GM12878 (cell line): ENCODE results near the gene KBTBD8. TPM values are rescaled to one million over a fixed set of nuclear protein-coding genes. Genes with fewer than 3 reads are reported as not detected.

Experiments used
- ATAC-seq: fragments of 200-7000 bp; cut with Tn5 transposase; 3 replicates; pipeline ENCODE4 v1.9.1; 2020; ENCODE audit warnings: mild to moderate bottlenecking, moderate library complexity
- BruUV-seq: library from RNA; stranded (reverse); fragments of 400-500 nt; replicated peaks from 2 replicates; lab custom pipeline; 2021; lab: Mats Ljungman, UMichigan
- CTCF ChIA-PET: fragments of 300-600 bp; sonication (Branson Sonifier 250); formaldehyde crosslinking; extraction: SDS; loops from one replicate; lab custom pipeline; 2021; ENCODE audit warnings: inconsistent platforms; lab: Yijun Ruan, JAX
- POLR2A ChIA-PET: fragments of 350-600 bp; formaldehyde crosslinking; extraction: SDS; loops from one replicate; lab custom pipeline; 2021; ENCODE audit warnings: inconsistent platforms; lab: Charles Lee
- RAD21 ChIA-PET: fragments of 300-600 bp; sonication (Branson Sonifier 250); formaldehyde crosslinking; loops from one replicate; lab custom pipeline; 2023; ENCODE audit warnings: antibody characterized with exemption; ENCODE audit not compliant: unreplicated experiment; lab: Charles Lee
- SMC1A ChIA-PET: fragments of 300-600 bp; sonication (Branson Sonifier 250); formaldehyde crosslinking; loops from one replicate; lab custom pipeline; 2023; ENCODE audit not compliant: unreplicated experiment, uncharacterized antibody; lab: Charles Lee
- DNase-seq: peaks from one replicate; pipeline ENCODE4 v3.0.0-alpha.2; 2011; ENCODE audit warnings: low read depth, low spot score
- FAIRE-seq: peaks from 3 replicates; lab custom pipeline; 2011; peaks lifted over from hg19 to GRCh38; lab: Jason Lieb, UNC
- H2AFZ ChIP-seq: 2 replicates; pipeline ENCODE4 v1.6.0; 2011; ENCODE audit warnings: low read depth, low read length, control low read depth; ENCODE audit not compliant: control insufficient read depth
- H3K27ac ChIP-seq: 2 replicates; pipeline ENCODE4 v1.5.1; 2011; ENCODE audit warnings: control low read depth; ENCODE audit not compliant: control insufficient read depth, insufficient read depth
- H3K27me3 ChIP-seq, 2 experiments: replicated peaks in 1 of 2; 2 replicates each; pipeline versions ENCODE4 v1.6.0 to v1.6.1; 2011; ENCODE audit warnings: low read length in 1 of 2; ENCODE audit not compliant: control insufficient read depth in 2 of 2, insufficient read depth in 2 of 2
- H3K36me3 ChIP-seq, 2 experiments: 2 replicates each; pipeline ENCODE4 v1.5.1; 2011; ENCODE audit warnings: low read length in 1 of 2; ENCODE audit not compliant: control insufficient read depth in 2 of 2, insufficient read depth in 2 of 2
- H3K4me1 ChIP-seq: 2 replicates; pipeline ENCODE4 v1.6.1; 2011; ENCODE audit warnings: mild to moderate bottlenecking, low read length, moderate library complexity, mixed read lengths; ENCODE audit not compliant: control insufficient read depth, insufficient read depth
- H3K4me2 ChIP-seq: 2 replicates; pipeline ENCODE4 v1.6.0; 2011; ENCODE audit warnings: control low read depth; ENCODE audit not compliant: control insufficient read depth, insufficient read depth
- H3K4me3 ChIP-seq: fragments of 200-600 bp; sonication (generic); 2 replicates; pipeline ENCODE4 v1.5.1; 2016
- H3K79me2 ChIP-seq: 2 replicates; pipeline ENCODE4 v1.6.0; 2011; ENCODE audit warnings: low read length; ENCODE audit not compliant: control insufficient read depth, insufficient read depth
- H3K9ac ChIP-seq: 2 replicates; pipeline ENCODE4 v1.8.0; 2011; ENCODE audit warnings: low read length, control low read depth, mixed read lengths; ENCODE audit not compliant: control insufficient read depth, insufficient read depth
- H3K9me3 ChIP-seq: replicated peaks from 3 replicates; pipeline ENCODE4 v1.5.1; 2011; ENCODE audit warnings: mild to moderate bottlenecking, low read length; ENCODE audit not compliant: control insufficient read depth, insufficient read depth
- H4K20me1 ChIP-seq: 2 replicates; pipeline ENCODE4 v1.6.0; 2011; ENCODE audit not compliant: control insufficient read depth, insufficient read depth
- CREB1 ChIP-seq: IDR thresholded peaks from 2 replicates; pipeline ENCODE4 v1.6.1; 2012; ENCODE audit warnings: low read depth, mild to moderate bottlenecking, inconsistent platforms
- HDAC2 ChIP-seq: fragments of 200-600 bp; sonication (generic); IDR thresholded peaks from 2 replicates; pipeline ENCODE4 v1.6.1; 2017
- HDGF ChIP-seq: fragments of 450-650 bp; IDR thresholded peaks from 2 replicates; pipeline ENCODE4 v1.6.1; 2016; ENCODE audit warnings: antibody characterized with exemption
- KAT2A ChIP-seq: conservative IDR thresholded peaks from 2 replicates; pipeline ENCODE4 v1.6.1; 2011; ENCODE audit warnings: low read depth, low read length; ENCODE audit not compliant: control insufficient read depth
- MTA3 ChIP-seq: IDR thresholded peaks from 2 replicates; pipeline ENCODE4 v1.6.1; 2012; ENCODE audit warnings: low read length, inconsistent platforms, borderline replicate concordance
- SRF ChIP-seq, 2 experiments: IDR thresholded peaks; 2 replicates each; pipeline ENCODE4 v1.6.1; 2011; ENCODE audit warnings: low read depth in 2 of 2, low read length in 2 of 2, mild to moderate bottlenecking in 1 of 2, moderate library complexity in 1 of 2
- STAT3 ChIP-seq: IDR thresholded peaks from 2 replicates; pipeline ENCODE4 v1.6.1; 2011; ENCODE audit warnings: low read depth, low read length, improper control_type of control experiment
- WGBS: methylation state at CpG from one replicate; pipeline ENCODE4 v1.1.6; 2016; ENCODE audit warnings: low lambda C conversion rate; ENCODE audit not compliant: insufficient replicate concordance, insufficient coverage; ENCODE audit errors: missing lambda C conversion rate; 5-methylcytosine and 5-hydroxymethylcytosine counted together
- in situ Hi-C: fragments of 300-500 bp; cut with MboI; formaldehyde crosslinking; loops from 9 replicates; pipeline ENCODE4 v1.14.3; 2018; ENCODE audit warnings: mixed read lengths
- intact Hi-C: fragments of 100-400 bp; cut with micrococcal nuclease; formaldehyde crosslinking; loops from one replicate; pipeline ENCODE4 v1.14.2; 2022; ENCODE audit not compliant: unreplicated experiment
- polyA plus RNA-seq, 11 experiments: library from polyadenylated mRNA; depleted of rRNA in 4 of 11; unstranded in 6 of 11; stranded (reverse) in 5 of 11; fragments of >200 nt; fragmentation: Nextera tagmentation in 4 of 11; fragmentation: Illumina TruSeq in 1 of 11; extraction: Ambion mirVana in 4 of 11; extraction: Trizol in 1 of 11; gene quantifications; 1 replicate in 1 of 11; 2 replicates in 10 of 11; pipeline versions ENCODE4 v1.2.1 to v1.2.3, GENCODE V29; 2011 to 2016; ENCODE audit warnings: inconsistent platforms in 2 of 11, missing spikeins in 2 of 11, low read depth in 1 of 11
- total RNA-seq, 4 experiments: library from RNA; depleted of rRNA in 3 of 4; stranded (reverse); fragments of >200 nt in 3 of 4; fragmentation: Illumina TruSeq in 1 of 4; extraction: Trizol in 1 of 4; gene quantifications; 2 replicates each; pipeline versions ENCODE4 v1.2.1 to v1.2.3, GENCODE V29; 2013 to 2021
- TF ChIP-seq, protein P1 (sequence below): fragments of 150-350 bp; IDR thresholded peaks from 2 replicates; pipeline ENCODE4 v1.6.1; 2014; ENCODE audit warnings: mild to moderate bottlenecking, low read depth, low read length
- TF ChIP-seq, protein P2 (sequence below): fragments of 450-650 bp; IDR thresholded peaks from 2 replicates; pipeline ENCODE4 v1.6.1; 2017; ENCODE audit warnings: mild to moderate bottlenecking, moderate library complexity
- TF ChIP-seq, protein P3 (sequence below): fragments of 450-650 bp; IDR thresholded peaks from 2 replicates; pipeline ENCODE4 v1.6.1; 2017; ENCODE audit warnings: mild to moderate bottlenecking

KBTBD8 gene
- total and polyA plus RNA-seq, 10 of the 15 experiments (the other 5 are each of a cell fraction or from before 2014, with no cell fraction given) = 8.5 to 44.4 (median 19.3) TPM

DNA sequence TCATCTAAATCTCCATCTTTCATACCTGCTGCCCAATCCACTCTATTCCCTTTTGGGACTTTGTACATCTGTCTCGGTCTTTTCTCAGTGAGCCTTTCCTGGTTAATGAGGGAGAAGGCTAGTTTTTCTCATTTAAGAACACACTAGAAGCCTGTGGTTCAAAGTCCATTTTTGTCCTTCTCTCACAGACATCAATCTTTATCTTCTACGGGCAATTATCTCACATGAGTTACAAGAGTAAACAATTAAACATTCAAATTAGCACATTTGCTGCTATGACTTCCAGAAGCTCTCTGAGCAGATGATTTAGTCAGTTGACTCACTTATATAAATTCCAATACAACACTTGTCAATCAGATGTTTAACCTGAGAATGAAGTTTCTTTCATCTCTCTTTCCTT, 49.3 kb upstream of the KBTBD8 start:
- CTCF ChIA-PET = no interaction called here
- Histone ChIP-seq H3K79me2 (no peaks in the 10 kb centered on the region), H3K36me3 (no peaks in the 10 kb centered on the region), H3K9me3 (no peaks in the 10 kb centered on the region), H3K27ac (no peak overlapping the region), H4K20me1 (no peaks in the 10 kb centered on the region), H3K4me1 (no peaks in the 10 kb centered on the region), H2AFZ (no peak overlapping the region), H3K4me2 (no peak overlapping the region), H3K27me3 (no peaks in the 10 kb centered on the region; a peak in 1 of 4 replicates), H3K9ac (no peak overlapping the region), H3K4me3 (no peak overlapping the region)
- DNase-seq (no peak), ATAC-seq (no peak), FAIRE-seq (no peak)
- in situ Hi-C loops = no loop called here
- BruUV-seq = no TSS peak
- SMC1A ChIA-PET = no interaction called here
- WGBS = 21% methylated on average over 2 of the region's 2 CpGs
- TF ChIP-seq KAT2A (no peak), SRF (IDR thresholded peaks at IDR 0.05; ENCODE audit: low read depth in 2 of 2, low read length in 2 of 2) (no peak), MTA3 (no peak), STAT3 (no peak), CREB1 (no peak), HDAC2 (no peak), HDGF (no peak)
- TF ChIP-seq, protein P1, sequence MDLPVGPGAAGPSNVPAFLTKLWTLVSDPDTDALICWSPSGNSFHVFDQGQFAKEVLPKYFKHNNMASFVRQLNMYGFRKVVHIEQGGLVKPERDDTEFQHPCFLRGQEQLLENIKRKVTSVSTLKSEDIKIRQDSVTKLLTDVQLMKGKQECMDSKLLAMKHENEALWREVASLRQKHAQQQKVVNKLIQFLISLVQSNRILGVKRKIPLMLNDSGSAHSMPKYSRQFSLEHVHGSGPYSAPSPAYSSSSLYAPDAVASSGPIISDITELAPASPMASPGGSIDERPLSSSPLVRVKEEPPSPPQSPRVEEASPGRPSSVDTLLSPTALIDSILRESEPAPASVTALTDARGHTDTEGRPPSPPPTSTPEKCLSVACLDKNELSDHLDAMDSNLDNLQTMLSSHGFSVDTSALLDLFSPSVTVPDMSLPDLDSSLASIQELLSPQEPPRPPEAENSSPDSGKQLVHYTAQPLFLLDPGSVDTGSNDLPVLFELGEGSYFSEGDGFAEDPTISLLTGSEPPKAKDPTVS = no peak
- TF ChIP-seq, protein P2, sequence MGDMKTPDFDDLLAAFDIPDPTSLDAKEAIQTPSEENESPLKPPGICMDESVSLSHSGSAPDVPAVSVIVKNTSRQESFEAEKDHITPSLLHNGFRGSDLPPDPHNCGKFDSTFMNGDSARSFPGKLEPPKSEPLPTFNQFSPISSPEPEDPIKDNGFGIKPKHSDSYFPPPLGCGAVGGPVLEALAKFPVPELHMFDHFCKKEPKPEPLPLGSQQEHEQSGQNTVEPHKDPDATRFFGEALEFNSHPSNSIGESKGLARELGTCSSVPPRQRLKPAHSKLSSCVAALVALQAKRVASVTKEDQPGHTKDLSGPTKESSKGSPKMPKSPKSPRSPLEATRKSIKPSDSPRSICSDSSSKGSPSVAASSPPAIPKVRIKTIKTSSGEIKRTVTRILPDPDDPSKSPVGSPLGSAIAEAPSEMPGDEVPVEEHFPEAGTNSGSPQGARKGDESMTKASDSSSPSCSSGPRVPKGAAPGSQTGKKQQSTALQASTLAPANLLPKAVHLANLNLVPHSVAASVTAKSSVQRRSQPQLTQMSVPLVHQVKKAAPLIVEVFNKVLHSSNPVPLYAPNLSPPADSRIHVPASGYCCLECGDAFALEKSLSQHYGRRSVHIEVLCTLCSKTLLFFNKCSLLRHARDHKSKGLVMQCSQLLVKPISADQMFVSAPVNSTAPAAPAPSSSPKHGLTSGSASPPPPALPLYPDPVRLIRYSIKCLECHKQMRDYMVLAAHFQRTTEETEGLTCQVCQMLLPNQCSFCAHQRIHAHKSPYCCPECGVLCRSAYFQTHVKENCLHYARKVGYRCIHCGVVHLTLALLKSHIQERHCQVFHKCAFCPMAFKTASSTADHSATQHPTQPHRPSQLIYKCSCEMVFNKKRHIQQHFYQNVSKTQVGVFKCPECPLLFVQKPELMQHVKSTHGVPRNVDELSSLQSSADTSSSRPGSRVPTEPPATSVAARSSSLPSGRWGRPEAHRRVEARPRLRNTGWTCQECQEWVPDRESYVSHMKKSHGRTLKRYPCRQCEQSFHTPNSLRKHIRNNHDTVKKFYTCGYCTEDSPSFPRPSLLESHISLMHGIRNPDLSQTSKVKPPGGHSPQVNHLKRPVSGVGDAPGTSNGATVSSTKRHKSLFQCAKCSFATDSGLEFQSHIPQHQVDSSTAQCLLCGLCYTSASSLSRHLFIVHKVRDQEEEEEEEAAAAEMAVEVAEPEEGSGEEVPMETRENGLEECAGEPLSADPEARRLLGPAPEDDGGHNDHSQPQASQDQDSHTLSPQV = no peak
- TF ChIP-seq, protein P3, sequence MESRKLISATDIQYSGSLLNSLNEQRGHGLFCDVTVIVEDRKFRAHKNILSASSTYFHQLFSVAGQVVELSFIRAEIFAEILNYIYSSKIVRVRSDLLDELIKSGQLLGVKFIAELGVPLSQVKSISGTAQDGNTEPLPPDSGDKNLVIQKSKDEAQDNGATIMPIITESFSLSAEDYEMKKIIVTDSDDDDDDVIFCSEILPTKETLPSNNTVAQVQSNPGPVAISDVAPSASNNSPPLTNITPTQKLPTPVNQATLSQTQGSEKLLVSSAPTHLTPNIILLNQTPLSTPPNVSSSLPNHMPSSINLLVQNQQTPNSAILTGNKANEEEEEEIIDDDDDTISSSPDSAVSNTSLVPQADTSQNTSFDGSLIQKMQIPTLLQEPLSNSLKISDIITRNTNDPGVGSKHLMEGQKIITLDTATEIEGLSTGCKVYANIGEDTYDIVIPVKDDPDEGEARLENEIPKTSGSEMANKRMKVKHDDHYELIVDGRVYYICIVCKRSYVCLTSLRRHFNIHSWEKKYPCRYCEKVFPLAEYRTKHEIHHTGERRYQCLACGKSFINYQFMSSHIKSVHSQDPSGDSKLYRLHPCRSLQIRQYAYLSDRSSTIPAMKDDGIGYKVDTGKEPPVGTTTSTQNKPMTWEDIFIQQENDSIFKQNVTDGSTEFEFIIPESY = no peak
- POLR2A ChIA-PET = no interaction called here
- RAD21 ChIA-PET = no interaction called here
- intact Hi-C loops = loop anchor here (10.0 kb wide), 1 partner anchor 1926 kb away; no protein-coding TSS in a partner anchor
